ENCODE measurements around the gene SLC44A3.

DNA sequence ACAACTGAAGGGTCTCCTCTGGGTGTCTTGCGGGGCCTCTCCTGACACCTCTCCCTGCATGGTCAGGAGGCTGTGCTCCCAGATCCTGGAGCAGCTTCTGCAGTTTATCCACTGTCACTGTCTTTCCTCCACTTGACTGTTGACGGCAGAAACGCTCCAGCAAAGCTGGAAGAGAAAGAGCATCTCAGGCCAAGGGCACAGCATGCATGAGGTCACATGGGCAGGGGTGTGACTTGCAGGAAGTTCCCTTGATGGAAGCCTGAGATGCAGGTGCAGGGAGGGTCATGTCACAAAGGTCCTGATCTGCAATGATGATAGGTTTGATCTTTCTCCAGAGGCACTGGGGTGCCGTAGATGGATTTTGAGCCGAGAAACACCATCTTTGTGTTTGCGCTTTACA, 23.3 kb downstream of the SLC44A3 start:
- TF ChIP-seq, protein P1, sequence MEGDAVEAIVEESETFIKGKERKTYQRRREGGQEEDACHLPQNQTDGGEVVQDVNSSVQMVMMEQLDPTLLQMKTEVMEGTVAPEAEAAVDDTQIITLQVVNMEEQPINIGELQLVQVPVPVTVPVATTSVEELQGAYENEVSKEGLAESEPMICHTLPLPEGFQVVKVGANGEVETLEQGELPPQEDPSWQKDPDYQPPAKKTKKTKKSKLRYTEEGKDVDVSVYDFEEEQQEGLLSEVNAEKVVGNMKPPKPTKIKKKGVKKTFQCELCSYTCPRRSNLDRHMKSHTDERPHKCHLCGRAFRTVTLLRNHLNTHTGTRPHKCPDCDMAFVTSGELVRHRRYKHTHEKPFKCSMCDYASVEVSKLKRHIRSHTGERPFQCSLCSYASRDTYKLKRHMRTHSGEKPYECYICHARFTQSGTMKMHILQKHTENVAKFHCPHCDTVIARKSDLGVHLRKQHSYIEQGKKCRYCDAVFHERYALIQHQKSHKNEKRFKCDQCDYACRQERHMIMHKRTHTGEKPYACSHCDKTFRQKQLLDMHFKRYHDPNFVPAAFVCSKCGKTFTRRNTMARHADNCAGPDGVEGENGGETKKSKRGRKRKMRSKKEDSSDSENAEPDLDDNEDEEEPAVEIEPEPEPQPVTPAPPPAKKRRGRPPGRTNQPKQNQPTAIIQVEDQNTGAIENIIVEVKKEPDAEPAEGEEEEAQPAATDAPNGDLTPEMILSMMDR (IDR thresholded peaks at IDR 0.05), result no peak
- TF ChIP-seq POLR2A (IDR thresholded peaks at IDR 0.05), result no peak
- TF ChIP-seq POLR2AphosphoS5 (IDR thresholded peaks at IDR 0.05), result no peak

Data from transverse colon (tissue), 4 donors.